Glutamatergic neuron (in vitro differentiated cells): ENCODE results near the gene FAAP20. TPM values are rescaled to one million over a fixed set of nuclear protein-coding genes. Genes with fewer than 3 reads are reported as not detected.

Source experiments
- DNase-seq: peaks from one replicate; pipeline ENCODE4 v3.0.0; 2022
- H3K27ac Mint-ChIP-seq: one replicate; pipeline ENCODE4 v1.8.0; 2020; ENCODE audit warnings: mild to moderate bottlenecking, mixed read lengths, inconsistent platforms; ENCODE audit not compliant: unreplicated experiment
- H3K27me3 Mint-ChIP-seq: one replicate; pipeline ENCODE4 v1.8.0; 2020; ENCODE audit warnings: mild to moderate bottlenecking, moderate library complexity, mixed read lengths, inconsistent platforms; ENCODE audit not compliant: unreplicated experiment
- H3K36me3 Mint-ChIP-seq: one replicate; pipeline ENCODE4 v1.8.0; 2020; ENCODE audit warnings: mild to moderate bottlenecking, mixed read lengths, inconsistent platforms; ENCODE audit not compliant: unreplicated experiment
- H3K4me1 Mint-ChIP-seq: one replicate; pipeline ENCODE4 v1.8.0; 2020; ENCODE audit warnings: mild to moderate bottlenecking, low read depth, mixed read lengths, inconsistent platforms; ENCODE audit not compliant: unreplicated experiment
- H3K4me3 Mint-ChIP-seq: one replicate; pipeline ENCODE4 v1.8.0; 2020; ENCODE audit warnings: mild to moderate bottlenecking, mixed read lengths, inconsistent platforms; ENCODE audit not compliant: unreplicated experiment
- H3K9me3 Mint-ChIP-seq: one replicate; pipeline ENCODE4 v1.8.0; 2020; ENCODE audit warnings: mild to moderate bottlenecking, moderate library complexity, mixed read lengths, inconsistent platforms; ENCODE audit not compliant: unreplicated experiment
- CTCF ChIP-seq: fragments of 200-600 bp; sonication (generic); IDR thresholded peaks from one replicate; pipeline ENCODE4 v1.5.0; 2021; ENCODE audit not compliant: partially characterized antibody, unreplicated experiment
- total RNA-seq: library from RNA; stranded (reverse); fragmentation: NEBNext Ultra II Directional; extraction: Animal tissue kit (Norgen Biotek cat#: 25700); gene quantifications from one replicate; pipeline ENCODE4 v1.2.1, GENCODE V29; 2021; ENCODE audit not compliant: unreplicated experiment

Gene FAAP20
- total RNA-seq, 1 donor from 2014 or later = 111 TPM

- Mint-ChIP-seq H3K4me1 (peaks cover 51% of the 10 kb centered on the region), H3K27ac (peak overlapping the region; percentile 64)
Observed at GRCh38 chr1:2239384-2239985, 44.9 kb upstream of the FAAP20 start.

GRCh38 chr1:2239013-2239370, 44.4 kb upstream of the FAAP20 start:
- Mint-ChIP-seq H3K27ac (peak overlapping the region; percentile 70), H3K27me3 (peaks cover 10% of the 10 kb centered on the region), H3K9me3 (peaks cover 14% of the 10 kb centered on the region), H3K36me3 (no peaks in the 10 kb centered on the region), H3K4me3 (peak overlapping the region; percentile 30), H3K4me1 (peaks cover 53% of the 10 kb centered on the region)
- no peak for DNase-seq
- no peak for TF ChIP-seq CTCF

More at GRCh38 chr1:2239384-2239985, 44.9 kb upstream of the FAAP20 start:
- Mint-ChIP-seq H3K4me3 (peak overlapping the region; percentile 64), H3K27me3 (peaks cover 6% of the 10 kb centered on the region), H3K9me3 (peaks cover 9% of the 10 kb centered on the region), H3K36me3 (no peaks in the 10 kb centered on the region)
- DNase-seq = no peak
- TF ChIP-seq CTCF = no peak

DNA sequence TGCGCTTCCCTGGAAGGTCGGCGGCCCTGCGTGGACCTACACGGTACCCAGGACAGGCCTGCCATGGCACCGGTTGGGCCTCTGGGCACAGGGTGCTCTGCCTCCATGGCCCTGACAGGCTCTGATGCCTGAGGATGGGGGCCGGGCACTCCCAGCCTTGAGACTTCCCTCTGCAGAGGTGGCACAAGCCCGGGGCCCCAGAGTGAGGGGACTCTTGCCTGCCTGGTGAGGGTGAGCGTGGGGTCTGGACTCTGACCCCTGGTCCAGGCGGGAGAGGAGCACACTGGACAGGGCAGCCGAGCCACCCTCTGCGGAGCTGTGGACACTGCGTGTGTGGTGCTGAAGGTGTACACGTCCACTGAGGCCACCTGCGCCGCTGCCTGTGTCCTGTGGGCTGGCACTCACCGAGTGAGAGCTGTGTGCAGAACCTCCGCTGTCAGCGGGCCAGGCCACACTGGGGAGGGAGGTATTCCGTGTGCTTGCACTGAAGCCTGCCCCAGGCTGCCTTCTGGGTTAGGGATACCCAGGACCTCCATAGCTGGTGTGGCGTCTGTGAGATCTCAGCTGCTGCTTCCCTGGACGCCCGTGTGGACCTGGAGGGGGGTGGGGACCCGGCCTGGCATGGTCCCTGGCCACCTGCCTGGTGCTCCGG, 43.9 kb upstream of the FAAP20 start:
- Mint-ChIP-seq H3K27me3 (peaks cover 12% of the 10 kb centered on the region), H3K27ac (no peak overlapping the region), H3K9me3 (peaks cover 18% of the 10 kb centered on the region), H3K4me3 (no peak overlapping the region), H3K4me1 (peaks cover 54% of the 10 kb centered on the region), H3K36me3 (no peaks in the 10 kb centered on the region)
- TF ChIP-seq CTCF = no peak
- no peak for DNase-seq

- H3K4me3 Mint-ChIP-seq = peak overlapping the region; percentile 20
Observed at GRCh38 chr1:2237773-2238172, 43.2 kb upstream of the FAAP20 start.

More at GRCh38 chr1:2237773-2238172, 43.2 kb upstream of the FAAP20 start:
- no peak for TF ChIP-seq CTCF
- peaks cover 17% of the 10 kb centered on the region for H3K27me3 Mint-ChIP-seq
- no peak for DNase-seq
- peaks cover 56% of the 10 kb centered on the region for H3K4me1 Mint-ChIP-seq
- H3K36me3 Mint-ChIP-seq = no peaks in the 10 kb centered on the region
- H3K9me3 Mint-ChIP-seq = peaks cover 22% of the 10 kb centered on the region
- H3K27ac Mint-ChIP-seq = no peak overlapping the region
